ENCODE data around the gene P3H2.

DNA sequence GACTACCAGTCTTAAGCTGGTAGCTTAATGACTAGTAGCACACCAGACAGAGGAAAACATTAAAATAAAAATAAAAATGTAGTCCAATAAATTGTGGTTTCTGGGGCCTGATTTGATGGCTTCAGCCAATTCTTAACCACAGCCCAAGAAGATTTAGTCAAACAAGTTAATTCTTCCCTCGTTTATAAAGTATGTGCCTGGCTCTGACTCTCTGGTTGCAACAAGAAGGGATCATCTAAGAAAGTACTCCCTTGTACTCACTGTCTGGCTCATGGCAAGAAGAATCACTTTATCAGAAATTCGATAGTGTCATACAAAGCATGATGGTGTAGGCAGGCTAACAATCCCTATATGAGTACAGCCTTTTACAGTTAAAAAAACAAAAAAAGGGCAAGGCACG is 141.9 kb downstream of the P3H2 start:
- no peak for TF ChIP-seq CTCF (IDR thresholded peaks at IDR 0.05)
- TF ChIP-seq EZH2 (IDR thresholded peaks at IDR 0.05; ENCODE audit: borderline replicate concordance, insufficient read depth, low read depth, low read length, poor library complexity, severe bottlenecking): no peak

Data from B cell (primary cell).